Inflammatory macrophage treated with lipopolysaccharide for 4 hours (primary cell): ENCODE measurements around the gene DCDC1.
"Not testable (repeated sequence)": the region's sequence is repeated elsewhere in the genome, so short reads cannot be mapped to it uniquely, and the experiment has no call there.

Source experiments
- DNase-seq: peaks from one replicate; pipeline ENCODE4 v3.0.0-alpha.2; 2020

The DCDC1 gene

GRCh38 chr11:31325160-31325559 is 44.4 kb downstream of the DCDC1 start:
- DNase-seq: no peak

- no peak for DNase-seq
These were observed 46.4 kb downstream of the DCDC1 start for GRCh38 chr11:31323145-31323544.

DNA sequence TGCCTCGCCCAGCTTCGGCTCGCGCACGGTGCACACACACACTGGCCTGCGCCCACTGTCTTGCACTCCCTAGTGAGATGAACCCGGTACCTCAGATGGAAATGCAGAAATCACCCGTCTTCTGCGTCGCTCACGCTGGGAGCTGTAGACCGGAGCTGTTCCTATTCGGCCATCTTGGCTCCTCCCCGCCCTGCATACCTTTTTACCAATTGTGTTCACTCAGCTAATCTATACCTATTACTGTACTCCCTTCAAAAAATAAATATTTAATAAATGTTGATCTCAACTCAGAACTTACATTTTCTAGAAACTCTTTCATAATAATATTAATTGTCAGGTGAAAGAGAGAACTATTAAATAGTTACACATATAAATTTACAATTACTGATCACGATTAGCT is 48.0 kb downstream of the DCDC1 start:
- DNase-seq: not testable (repeated sequence)

GRCh38 chr11:31303644-31304180 is 65.8 kb downstream of the DCDC1 start:
- DNase-seq: no peak

GRCh38 chr11:31301549-31302510 is 67.7 kb downstream of the DCDC1 start:
- DNase-seq: no peak

GRCh38 chr11:31295308-31295707 is 74.2 kb downstream of the DCDC1 start:
- no peak for DNase-seq

- not testable (repeated sequence) for DNase-seq
These were observed 96.0 kb downstream of the DCDC1 start for GRCh38 chr11:31273527-31273926.

GRCh38 chr11:31267720-31268119 is 101.8 kb downstream of the DCDC1 start:
- no peak for DNase-seq

- no peak for DNase-seq
These were observed 104.7 kb downstream of the DCDC1 start for GRCh38 chr11:31264834-31265233.

DNA sequence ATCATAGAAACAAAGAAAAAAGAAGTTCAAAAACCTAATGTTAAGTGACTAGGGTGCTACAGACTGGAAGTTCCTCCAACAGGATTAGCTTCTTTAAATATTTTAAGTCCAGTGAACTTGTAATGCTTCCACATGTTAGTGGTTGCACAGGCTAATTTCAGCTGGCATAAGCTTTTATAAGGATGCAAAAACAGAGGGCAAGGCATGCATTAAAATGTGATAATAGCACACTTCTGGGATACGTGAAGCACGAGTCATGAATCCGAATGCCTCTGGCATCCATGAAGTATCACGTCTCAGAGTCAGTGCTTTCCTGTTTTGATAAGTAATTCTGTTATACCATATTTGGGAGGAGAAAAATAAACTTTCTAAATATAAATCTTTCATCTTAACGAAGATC is 106.8 kb downstream of the DCDC1 start:
- no peak for DNase-seq

GRCh38 chr11:31259797-31260196 is 109.7 kb downstream of the DCDC1 start:
- DNase-seq: no peak

DNA sequence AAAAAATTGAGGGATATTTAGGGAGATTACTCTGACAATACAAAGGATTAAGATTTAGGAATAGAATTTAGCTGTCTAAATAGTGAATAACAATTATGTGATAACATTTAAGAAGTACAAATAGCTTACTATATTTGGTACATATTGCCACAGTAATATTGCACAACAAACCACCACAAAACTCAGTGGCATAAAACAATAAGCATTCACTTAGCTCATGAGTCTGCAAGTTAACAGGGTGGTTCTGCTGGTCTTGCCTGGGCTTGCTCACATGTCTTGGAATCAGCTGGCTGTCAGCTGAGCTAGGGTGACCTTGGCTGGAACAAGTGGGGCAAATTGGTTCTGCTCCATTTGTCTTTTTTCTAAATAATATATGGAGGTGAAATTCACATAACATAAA is 115.1 kb downstream of the DCDC1 start:
- DNase-seq: no peak

GRCh38 chr11:31248768-31249167 is 120.8 kb downstream of the DCDC1 start:
- DNase-seq: no peak

GRCh38 chr11:31247321-31247720 is 122.2 kb downstream of the DCDC1 start:
- no peak for DNase-seq

DNA sequence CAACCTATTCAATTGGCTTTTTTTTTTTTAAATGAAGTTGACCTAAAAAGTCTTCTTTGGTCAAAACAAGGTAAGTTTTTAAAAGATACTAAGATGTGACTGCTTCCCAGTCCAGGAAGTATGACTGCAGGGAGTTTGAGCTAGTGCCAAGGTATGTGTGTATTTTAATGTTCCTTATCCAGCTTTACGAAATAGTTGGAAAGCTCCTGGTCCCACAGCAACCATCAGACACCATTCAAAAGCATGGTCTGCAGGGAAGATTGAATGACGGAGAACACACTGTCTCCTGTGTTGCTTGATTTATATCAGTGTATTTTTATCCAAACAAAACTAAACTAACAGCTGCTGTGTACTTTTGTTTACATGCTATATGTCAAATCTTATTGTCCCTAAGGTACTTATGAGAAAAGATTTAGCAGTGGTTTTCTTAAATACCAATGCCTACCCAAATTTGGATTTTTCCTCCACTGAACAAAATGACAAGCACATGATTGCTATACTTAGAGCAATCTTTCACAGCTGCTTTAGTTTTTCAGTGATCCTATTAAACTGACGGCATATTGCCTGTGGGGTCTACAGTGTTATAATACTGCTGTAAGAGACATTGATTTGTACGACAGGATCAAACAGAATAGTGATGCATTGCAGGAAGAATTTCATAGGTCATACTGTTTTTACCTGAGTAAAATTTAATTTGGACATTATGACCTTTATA is 122.9 kb downstream of the DCDC1 start:
- DNase-seq: no peak

GRCh38 chr11:31243706-31244105 is 125.8 kb downstream of the DCDC1 start:
- DNase-seq: no peak

GRCh38 chr11:31240340-31240904 is 129.1 kb downstream of the DCDC1 start:
- peak; percentile 15 for DNase-seq

DNA sequence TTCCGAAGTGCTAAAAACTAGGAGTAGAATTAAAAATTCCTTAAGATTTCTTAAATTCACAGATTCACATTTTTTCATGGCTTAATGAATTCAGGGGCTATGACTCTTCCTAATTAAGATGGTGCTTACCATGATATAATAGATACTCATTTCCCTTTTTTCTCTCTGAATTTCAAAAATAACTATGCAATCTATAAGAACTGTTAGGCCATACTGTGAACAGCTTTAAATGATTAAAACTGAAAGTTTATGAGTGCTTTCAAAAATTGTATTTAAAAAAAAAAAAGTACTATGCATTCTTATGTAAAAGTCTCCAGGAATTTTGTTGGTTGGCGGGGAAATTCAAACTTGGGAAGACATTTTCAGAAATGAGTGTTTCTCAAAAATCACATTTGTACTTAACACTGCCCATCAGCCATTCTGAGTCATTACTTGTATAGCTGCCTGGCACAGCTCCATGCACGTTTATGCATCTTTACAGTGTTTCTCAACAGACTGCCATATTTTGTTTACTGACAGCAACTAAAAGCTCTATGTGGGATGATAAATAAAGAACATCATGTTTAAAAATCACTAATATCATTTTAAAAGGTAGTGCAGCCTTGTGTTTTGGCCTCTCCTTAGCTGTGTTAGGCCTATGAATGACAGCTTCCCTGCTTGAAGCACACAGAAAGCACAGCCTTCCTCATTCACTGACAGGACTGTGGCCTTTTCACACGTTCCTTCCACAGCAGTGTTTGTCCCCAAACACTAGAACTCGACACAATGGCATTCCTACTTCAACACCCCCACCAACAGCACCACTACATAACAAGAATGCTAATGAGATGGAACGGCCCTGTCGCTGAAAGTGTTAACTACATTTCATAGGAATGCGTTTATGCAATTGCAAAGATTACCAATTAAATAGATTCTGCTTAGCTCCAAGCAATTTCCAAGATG is 131.4 kb downstream of the DCDC1 start:
- DNase-seq: peak; percentile 29

- no peak for DNase-seq
These were observed 133.4 kb downstream of the DCDC1 start for GRCh38 chr11:31236143-31236542.

DNA sequence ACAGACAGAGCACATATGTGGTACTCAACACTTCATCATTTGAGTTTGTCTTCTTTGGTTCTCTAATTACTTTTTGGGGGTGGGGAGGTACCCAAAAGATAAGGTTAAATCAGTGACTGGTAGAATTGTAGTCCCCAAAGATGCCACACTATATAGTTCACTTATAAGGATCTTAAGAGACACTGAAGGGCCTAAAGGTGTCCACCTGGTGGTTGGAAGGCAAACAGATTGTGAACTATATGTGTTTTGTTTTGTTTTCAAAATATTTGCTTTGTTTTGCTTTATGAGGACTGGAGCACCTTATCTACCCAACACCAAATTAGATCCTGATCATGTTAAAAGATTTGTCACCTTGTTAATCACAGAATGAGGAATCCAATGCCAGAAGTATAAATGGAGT is 136.1 kb downstream of the DCDC1 start:
- no peak for DNase-seq

GRCh38 chr11:31231601-31232000 is 137.9 kb downstream of the DCDC1 start:
- no peak for DNase-seq

DNA sequence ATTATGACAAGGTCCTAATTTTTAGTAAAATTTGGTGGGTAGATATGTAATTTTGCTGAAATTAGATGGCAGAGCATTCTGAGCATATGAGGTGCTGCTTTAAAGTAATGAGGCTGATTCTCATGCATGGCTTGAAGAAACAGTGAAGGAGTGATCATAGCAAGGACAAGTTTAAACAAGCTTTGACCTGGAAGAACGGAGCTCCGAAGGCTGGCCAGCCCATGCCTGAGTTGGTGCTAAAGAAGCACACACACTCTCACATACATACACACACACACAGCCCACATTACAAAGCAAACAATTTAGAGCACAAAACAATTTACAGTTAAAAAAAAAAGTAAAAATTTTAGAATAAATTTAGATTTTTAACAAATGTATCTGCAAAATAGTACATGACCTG is 150.7 kb downstream of the DCDC1 start:
- DNase-seq: no peak
